Measurements from ENCODE around the gene KLK3.
"Not testable (repeated sequence)": the region's sequence is repeated elsewhere in the genome, so short reads cannot be mapped to it uniquely, and the experiment has no call there.

Gene KLK3

DNA sequence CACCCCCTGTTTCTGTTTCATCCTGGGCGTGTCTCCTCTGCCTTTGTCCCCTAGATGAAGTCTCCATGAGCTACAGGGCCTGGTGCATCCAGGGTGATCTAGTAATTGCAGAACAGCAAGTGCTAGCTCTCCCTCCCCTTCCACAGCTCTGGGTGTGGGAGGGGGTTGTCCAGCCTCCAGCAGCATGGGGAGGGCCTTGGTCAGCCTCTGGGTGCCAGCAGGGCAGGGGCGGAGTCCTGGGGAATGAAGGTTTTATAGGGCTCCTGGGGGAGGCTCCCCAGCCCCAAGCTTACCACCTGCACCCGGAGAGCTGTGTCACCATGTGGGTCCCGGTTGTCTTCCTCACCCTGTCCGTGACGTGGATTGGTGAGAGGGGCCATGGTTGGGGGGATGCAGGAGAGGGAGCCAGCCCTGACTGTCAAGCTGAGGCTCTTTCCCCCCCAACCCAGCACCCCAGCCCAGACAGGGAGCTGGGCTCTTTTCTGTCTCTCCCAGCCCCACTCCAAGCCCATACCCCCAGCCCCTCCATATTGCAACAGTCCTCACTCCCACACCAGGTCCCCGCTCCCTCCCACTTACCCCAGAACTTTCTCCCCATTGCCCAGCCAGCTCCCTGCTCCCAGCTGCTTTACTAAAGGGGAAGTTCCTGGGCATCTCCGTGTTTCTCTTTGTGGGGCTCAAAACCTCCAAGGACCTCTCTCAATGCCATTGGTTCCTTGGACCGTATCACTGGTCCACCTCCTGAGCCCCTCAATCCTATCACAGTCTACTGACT lies at the start of gene KLK3:
TSS of gene KLK3 (plus strand) at position 280 of the 775 bp plus-strand sequence. CDS start at position 321, 41 bp downstream.
- in situ Hi-C loops (cut with HindIII; ENCODE audit: low sequenced_read_pairs) = no loop called here

DNA sequence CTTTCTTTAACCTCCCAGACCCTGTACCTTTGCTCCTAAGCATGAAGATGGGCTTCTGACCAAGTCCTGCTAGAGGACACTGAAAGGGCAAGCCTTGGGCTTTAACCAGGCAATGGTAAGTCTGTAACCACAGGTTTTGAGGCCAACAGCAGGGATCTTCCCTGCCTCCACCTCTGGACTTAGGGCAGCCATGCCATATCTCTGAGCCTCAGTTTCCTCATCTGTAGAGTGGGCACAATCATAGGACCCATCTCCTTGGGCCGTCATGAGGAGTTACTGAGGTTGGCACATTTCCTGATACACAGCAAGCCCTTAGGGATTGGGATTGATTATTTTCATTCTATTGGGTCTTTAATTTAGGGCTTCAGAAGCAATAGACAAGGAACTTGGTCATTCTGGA lies 45.9 kb upstream of the KLK3 start:
- in situ Hi-C loops (cut with HindIII; ENCODE audit: low sequenced_read_pairs) = no loop called here

DNA sequence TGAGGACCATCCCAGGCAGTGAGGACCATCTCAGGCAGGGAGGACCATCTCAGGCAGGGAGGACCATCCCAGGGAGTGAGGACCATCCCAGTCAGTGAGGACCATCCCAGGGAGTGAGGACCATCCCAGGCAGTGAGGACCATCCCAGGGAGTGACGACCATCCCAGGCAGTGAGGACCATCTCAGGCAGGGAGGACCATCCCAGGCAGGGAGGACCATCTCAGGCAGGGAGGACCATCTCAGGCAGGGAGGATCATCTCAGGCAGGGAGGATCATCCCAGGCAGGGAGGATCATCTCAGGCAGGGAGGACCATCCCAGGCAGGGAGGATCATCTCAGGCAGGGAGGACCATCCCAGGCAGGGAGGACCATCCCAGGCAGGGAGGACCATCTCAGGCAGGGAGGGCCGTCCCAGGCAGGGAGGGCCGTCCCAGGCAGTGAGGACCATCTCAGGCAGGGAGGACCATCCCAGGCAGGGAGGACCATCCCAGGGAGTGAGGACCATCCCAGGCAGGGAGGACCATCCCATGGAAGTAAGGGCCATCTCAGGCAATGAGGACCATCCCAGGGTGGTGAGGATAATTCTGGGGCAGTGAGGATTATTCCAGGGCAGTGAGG lies 43.0 kb upstream of the KLK3 start:
- in situ Hi-C loops (cut with HindIII; ENCODE audit: low sequenced_read_pairs) = not testable (repeated sequence)

DNA sequence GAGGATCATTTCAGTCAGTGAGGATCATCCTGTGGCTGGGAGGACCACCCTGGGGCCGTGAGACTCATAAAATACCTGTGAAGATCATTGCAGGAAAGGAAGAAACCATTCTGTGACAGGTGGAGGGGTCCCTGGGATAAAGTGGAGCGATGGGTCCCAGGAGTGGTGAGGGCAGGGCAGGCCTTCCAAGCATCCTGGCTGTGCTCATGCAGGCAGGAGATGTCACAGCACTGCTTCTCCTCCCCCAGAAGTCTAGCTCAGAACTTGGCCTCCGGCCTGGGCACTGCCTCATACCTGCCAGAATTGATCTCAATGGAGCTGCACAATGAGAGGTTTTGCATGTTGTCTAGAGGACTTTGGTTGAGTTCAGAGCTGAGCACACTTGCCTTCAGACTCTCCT lies 42.2 kb upstream of the KLK3 start:
- in situ Hi-C loops (cut with HindIII; ENCODE audit: low sequenced_read_pairs) = no loop called here

DNA sequence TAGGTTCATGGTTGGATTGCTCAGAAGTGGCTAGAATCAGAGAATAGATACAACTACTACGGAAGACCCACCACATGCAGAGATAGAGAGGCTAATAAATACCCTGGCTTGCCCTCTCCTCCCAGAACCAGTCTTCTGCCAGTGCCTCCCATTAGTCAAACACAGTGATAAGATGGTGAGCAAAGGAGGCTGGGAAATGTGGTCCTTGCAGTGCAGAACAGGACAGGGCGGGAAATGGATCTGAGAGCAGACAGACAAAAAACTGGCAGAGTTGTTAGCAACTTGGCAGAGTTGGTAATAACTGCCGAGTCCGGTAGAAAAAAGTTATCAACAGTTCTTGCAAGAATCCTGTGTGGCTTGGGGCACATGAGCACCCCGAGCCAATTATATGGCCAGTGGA lies 39.8 kb upstream of the KLK3 start:
- in situ Hi-C loops (cut with HindIII; ENCODE audit: low sequenced_read_pairs) = no loop called here

DNA sequence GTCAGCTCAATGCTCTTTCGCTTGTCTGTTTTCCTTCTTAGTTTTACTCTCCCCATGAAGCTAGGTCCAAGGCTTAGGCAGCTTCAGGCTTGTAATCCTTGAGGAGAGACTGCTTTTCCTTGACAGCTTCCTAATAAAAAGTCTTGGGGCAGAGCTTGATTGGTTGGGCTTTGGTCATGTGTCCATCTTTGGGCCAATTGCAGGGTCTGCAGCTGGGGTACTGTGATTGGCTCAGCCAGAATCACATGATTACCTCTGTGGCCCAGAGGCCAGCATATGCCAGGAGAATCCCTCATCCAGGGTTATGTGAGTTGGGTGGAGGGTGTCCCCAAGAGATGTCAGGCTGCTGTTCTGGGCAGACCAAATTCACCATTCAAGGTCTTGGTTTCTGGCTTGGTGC lies 39.3 kb upstream of the KLK3 start:
- in situ Hi-C loops (cut with HindIII; ENCODE audit: low sequenced_read_pairs) = no loop called here

DNA sequence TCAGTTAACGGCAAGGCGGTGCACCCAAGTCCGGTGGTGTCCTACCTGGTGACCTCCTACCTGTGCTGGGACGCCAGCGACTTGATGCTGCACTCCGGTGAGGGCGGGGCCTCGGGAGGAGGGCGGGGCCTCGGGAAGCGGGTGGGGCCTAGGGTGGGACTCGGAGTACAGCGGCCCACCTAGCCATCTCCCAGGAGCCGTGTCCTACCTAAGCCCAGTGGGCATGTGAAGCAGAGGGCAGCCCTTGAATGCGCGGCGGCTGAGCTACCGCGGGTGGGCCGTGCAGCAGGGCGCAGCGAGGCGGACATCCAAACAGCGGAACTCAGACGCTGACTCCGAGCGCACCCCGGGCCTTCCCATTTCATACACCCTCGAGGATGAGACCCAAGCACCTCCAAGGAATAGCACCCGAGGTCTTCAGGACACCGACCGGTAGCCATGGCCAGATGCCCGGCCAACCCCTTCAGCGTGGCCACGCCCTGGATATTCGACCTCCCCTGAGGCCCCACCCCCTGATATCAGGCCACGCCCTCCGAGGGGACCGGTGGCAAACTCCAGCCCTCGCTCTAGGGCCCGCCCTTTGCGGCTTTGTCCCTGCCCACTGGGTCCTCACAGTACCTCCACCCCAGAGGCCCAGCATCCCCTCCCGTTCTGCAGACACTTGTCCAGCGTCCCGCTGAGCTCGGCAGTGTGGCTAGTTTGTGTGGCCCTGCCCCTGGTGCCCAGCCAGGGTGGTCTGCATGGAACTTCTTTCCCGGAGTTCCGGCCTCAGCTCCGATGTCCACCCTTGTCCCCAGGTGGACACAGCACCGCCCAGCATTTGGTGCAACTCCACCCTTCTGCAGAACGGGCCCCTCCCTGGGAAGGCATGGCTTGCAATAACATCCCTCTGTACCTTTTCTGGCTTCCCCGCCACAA lies 36.5 kb upstream of the KLK3 start:
- in situ Hi-C loops (cut with HindIII; ENCODE audit: low sequenced_read_pairs) = no loop called here

DNA sequence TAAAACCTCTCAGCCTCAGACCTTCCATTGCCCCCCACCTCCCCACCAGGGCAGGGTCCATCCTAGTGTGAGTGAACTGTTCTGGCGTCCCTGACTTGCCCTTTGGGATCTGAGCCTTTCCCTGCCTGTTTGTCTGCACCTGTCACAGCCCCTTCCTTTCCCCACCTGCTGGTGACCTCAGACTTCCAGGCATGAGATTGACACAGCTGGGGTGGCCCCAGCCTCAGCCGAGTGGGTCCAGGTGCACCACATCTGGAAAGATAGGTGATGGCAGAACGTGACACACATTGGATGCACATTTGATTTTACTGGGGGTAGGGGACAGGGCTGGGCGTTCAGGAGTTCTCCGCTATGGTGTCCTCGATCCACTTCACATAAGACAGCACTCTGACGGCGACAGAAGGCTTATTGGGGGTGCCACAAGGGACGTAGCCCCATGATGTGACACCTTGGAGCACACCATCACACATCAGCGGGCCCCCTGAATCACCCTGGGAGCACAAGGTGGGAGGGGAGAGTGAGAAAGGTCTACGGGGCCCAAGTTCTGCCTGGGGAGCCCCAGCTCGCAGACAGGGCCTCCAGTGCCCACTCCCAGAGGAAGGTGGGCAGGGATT lies 35.7 kb upstream of the KLK3 start:
- in situ Hi-C loops (cut with HindIII; ENCODE audit: low sequenced_read_pairs) = no loop called here

DNA sequence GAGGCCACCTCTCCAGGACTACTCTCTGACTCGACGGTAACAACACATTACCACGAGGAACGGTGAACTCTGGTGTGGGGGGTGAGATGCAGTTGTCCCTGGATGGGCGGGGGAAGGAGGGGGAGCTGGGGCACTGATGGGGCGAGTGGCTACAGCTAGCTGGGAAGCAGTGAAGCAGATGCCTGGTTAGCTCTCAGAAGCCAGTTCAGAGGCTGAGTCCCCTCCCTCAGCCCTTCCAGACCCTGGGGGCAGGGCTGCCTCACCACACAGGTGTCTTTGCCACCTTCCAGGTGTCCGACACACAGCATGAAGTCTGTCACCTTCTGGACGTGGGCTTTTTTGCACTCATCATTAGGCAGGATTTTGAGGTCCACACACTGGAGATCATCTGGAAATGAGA lies 35.1 kb upstream of the KLK3 start:
- in situ Hi-C loops (cut with HindIII; ENCODE audit: low sequenced_read_pairs) = no loop called here

DNA sequence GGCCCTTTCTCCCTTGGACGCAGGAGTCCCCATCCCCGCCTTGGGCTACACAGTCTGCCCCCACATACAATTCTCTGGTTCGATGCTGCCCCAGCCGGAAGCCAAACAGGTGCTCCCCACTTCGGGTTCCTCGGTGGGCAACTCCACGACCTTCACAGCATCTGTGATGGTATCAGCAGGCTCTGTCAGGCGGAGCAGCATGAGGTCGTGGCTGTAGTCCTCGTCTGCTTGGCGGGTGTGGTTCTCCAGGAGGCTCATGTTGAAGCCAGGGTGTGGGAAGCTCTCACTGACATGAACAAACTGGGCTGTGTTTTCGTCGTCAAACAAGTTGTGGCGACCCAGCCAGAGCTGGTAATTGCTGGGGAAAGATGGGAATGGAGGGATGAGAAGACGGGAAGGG lies 34.6 kb upstream of the KLK3 start:
- in situ Hi-C loops (cut with HindIII; ENCODE audit: low sequenced_read_pairs) = no loop called here

DNA sequence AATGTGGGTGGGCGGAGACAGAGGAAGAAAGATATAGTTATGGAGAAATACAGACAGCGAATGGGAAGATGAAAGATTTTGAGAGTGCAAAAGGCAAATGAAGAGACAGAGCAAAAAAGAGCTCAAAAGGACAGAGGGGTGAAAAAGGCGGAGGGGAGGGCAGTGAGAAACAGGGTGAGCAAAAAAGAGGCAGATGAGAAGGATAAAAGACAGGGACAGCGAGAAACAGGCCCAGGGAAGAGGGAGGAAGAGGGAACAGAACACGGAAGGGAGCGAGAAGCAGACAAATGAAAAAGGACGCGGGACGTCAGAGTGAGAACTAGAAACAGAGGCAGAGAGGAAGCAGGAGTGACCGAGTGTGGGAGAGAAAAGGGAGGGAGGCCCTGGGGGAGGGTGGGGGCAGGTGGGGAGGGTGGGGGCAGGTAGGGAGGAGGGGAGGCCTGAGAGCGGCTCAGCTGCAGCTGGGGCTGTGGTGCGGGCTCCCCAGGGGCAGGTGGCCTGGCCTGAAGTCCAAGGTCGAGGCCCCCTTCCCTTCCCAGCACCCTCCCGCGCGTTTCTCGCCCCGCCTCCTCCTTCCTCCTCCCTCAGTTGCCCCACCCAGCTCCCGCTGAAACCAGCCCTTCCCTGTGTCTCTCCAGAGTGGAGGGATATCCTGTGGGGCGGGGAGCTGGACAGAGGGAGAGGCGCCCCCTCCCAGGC lies 34.0 kb upstream of the KLK3 start:
- in situ Hi-C loops (cut with HindIII; ENCODE audit: low sequenced_read_pairs) = no loop called here

DNA sequence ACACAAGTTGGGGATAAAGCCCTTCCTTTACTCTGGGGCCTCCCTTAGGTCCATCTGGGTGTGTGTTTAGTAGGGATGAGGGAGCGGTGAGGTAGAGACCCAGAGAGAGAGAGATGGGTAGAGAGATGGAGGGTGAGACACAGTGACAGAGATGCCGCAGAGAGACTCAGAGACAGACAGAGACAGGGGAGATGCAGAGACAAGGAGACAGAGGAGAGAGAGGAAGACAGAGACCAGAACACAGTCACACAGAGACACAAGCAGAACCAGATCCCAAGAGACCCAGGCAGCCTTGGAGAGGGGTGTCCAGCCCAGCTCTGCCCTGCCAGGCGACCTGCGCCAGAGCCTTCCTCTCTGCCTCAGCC lies 33.5 kb upstream of the KLK3 start:
- in situ Hi-C loops (cut with HindIII; ENCODE audit: low sequenced_read_pairs) = no loop called here

DNA sequence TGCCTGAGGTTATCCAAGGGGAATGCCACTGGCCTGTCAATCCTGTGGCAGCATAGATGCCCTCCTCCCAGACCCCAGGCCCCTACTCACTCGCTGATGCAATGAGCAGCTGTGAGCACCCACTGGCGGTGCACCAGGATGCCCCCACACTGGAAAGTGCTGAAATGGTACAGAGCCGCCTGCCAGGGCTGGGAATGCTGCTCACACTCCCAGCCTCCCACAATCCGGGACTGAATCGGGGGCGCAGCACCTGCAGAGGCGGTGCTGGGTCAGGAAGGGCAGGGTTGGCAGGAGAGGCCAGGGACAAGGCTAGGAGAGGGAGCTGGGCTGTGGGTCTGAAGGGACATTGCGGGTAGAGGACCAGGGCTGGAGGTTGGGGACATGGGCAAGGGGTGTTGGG lies 33.1 kb upstream of the KLK3 start:
- in situ Hi-C loops (cut with HindIII; ENCODE audit: low sequenced_read_pairs) = no loop called here

DNA sequence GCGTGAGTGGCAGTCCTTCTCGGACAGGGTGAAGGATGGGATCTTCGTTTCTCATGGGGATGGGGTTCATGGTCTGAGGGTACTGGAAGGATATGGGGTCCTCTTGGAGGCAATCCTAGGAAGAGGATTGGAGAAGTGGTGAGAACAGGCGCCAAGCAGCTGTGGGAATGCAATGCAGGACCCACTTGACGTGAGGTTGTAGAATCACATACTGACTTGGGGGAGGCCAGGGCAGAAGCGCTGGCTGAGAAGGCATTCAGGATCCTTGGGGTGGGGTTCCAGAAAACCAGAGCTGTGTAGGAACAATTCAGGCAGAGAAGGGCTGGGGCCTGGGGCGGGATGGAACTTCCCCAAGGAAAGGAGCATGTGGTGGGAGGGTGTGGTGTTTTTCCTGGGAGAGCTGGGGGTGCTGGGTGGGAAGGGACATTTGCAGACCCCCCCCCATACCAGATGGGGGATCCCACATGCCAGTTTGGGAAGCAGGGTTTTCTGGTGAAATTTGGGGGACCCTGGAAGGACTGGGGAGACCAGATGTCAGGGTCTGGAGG lies 32.0 kb upstream of the KLK3 start:
- in situ Hi-C loops (cut with HindIII; ENCODE audit: low sequenced_read_pairs) = no loop called here

DNA sequence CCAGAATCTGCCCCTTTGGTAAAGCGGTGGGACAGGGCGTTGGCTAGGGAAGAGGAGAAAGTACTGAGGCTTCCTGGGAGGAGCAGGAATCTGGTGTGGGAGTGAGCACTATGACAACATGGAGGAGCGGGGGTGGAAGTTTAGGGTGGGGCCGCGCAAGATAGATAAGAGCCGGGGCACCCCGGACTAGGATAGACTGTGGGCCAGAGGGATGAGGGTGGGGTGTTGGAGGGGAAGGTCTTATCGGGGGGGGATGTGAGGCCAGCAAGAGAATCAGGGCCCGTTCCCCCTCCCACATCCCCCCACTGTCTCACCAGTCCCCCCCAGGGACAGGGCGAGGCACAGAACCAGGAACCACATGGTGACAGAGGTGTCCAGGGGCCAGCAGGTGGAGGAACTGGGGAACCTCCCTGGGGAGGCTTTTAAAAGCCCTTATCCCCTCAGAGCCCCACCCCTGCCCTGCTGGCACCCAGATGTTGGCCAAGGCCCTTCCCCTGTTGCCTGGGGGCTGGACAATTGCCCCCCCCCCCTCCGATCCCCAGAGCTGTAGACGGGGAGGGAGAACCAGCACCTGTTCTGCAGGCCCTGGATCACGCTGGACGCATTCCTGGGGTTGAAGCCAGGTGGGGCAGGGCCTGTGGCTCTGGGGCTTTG lies 31.2 kb upstream of the KLK3 start, which contains the start of gene KLK1:
TSS of gene KLK1 (minus strand) at position 399 of the 654 bp plus-strand sequence. CDS start at position 360, 39 bp downstream.
- in situ Hi-C loops (cut with HindIII; ENCODE audit: low sequenced_read_pairs) = no loop called here

DNA sequence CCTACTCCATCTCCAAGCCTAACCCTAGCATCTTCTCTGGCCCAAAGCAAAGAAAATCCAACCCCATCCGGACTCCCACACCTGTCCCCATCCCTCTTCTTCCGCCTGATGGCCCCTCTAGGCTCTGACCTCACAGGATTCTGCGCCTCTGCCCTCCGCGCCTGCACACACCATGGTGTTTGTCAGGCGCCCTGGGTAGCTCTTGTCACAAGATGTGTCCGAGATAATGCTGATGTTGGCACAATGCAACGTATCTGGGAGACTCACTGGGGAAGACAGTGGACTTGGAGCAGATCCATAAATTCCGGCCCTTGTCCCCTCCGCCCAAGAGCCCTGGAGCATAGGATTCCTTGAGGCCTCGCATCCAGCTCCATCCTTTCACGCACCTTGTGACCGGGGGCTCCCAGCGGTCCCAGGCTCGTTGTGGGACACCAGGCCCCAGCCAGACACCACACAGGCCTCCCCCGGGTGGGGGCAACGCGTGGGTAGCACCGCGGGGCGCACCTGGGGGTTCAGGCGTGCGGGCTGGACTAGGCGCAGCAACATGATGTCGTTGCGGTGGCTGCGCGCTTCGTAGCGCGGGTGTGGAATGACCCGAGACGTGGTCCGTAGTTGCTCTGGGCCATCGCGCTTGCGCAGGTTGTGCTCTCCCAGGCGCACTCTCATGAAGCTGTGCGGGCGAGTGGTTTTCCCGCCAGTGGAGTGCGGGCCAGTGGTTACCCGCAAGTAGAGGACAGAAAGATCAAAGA lies 28.0 kb upstream of the KLK3 start:
- in situ Hi-C loops (cut with HindIII; ENCODE audit: low sequenced_read_pairs) = no loop called here

DNA sequence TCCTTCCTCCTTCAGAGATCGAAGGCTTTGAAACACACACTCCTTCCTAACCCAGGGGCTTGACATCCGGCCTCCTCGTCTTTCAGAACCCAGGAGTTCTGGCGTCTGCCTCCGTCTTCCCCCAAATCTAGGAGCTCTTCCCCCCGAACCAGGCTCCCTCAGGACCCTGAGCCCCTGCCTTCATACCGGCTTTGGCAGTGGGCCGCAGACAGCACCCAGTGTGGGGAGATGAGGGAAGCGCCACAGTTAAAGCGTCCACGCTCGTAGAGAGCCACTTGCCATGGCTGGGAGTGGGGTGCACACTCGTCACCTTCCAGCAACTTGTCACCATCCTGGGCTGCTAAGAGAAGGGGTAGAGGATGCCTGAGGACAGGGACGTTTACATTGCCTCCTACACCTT lies 27.2 kb upstream of the KLK3 start:
- in situ Hi-C loops (cut with HindIII; ENCODE audit: low sequenced_read_pairs) = no loop called here

DNA sequence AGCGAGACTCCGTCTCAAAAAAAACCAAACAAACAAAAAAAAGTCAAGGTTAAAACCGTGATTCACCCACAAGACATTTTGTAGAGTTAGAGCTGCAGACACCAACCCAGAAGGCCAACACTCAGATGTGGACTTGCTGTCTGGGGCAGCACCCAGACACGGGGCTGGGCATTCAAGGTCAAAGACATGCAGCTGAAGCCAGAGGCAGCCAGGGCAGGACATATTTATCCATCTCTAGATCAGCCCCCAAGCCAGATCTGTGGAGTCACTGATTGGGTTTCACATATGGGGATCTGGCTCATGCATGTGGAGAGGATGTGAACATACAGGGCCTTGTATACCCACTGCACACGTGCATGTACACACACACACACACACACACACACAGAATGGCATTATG lies 24.9 kb upstream of the KLK3 start:
- in situ Hi-C loops (cut with HindIII; ENCODE audit: low sequenced_read_pairs) = no loop called here
